ENCODE results near the gene MNAT1.

The MNAT1 gene

GRCh38 chr14:60944204-60944603 lies 209.6 kb downstream of the MNAT1 start:
- Histone ChIP-seq H3K4me3 (ENCODE audit: low read length) (no peak overlapping the region), H2AFZ (ENCODE audit: low read depth, low read length) (no peak overlapping the region), H3K9me3 (ENCODE audit: low read length) (no peaks in the 10 kb centered on the region), H3K27me3 (ENCODE audit: insufficient read depth, low read length) (no peaks in the 10 kb centered on the region), H3K4me1 (ENCODE audit: insufficient read depth, low read length) (peaks cover 26% of the 10 kb centered on the region), H3K36me3 (ENCODE audit: insufficient read depth, low read length) (no peaks in the 10 kb centered on the region)

DNA sequence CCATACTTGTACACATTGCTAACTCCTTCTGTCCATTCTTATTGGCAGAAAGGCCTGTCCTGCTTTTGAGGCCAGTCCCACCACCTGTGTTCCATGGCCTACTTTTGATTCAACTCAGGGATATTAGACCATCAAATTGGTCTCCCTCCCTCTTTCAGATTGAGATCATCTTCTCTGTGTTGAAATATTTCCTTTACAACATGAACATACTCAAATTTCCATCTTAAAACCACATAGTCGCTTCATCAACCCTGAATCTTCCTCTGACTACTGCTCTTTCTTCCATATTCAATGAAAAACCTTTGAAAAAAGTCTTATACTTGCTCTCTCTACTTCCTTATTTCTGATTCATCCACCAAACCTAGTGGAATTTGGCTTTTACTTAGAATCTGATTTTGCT lies 211.4 kb downstream of the MNAT1 start:
- Histone ChIP-seq H3K9me3 (ENCODE audit: low read length) (no peaks in the 10 kb centered on the region), H2AFZ (ENCODE audit: low read depth, low read length) (no peak overlapping the region), H3K27me3 (ENCODE audit: insufficient read depth, low read length) (no peaks in the 10 kb centered on the region), H3K4me3 (ENCODE audit: low read length) (no peak overlapping the region), H3K36me3 (ENCODE audit: insufficient read depth, low read length) (no peaks in the 10 kb centered on the region), H3K4me1 (ENCODE audit: insufficient read depth, low read length) (peaks cover 26% of the 10 kb centered on the region)

- Histone ChIP-seq H3K4me1 (ENCODE audit: insufficient read depth, low read length) (peaks cover 26% of the 10 kb centered on the region), H3K9me3 (ENCODE audit: low read length) (no peaks in the 10 kb centered on the region), H3K36me3 (ENCODE audit: insufficient read depth, low read length) (no peaks in the 10 kb centered on the region), H2AFZ (ENCODE audit: low read depth, low read length) (no peak overlapping the region), H3K27me3 (ENCODE audit: insufficient read depth, low read length) (no peaks in the 10 kb centered on the region), H3K4me3 (ENCODE audit: low read length) (no peak overlapping the region)
Observed at GRCh38 chr14:60946773-60947172, 212.2 kb downstream of the MNAT1 start.

DNA sequence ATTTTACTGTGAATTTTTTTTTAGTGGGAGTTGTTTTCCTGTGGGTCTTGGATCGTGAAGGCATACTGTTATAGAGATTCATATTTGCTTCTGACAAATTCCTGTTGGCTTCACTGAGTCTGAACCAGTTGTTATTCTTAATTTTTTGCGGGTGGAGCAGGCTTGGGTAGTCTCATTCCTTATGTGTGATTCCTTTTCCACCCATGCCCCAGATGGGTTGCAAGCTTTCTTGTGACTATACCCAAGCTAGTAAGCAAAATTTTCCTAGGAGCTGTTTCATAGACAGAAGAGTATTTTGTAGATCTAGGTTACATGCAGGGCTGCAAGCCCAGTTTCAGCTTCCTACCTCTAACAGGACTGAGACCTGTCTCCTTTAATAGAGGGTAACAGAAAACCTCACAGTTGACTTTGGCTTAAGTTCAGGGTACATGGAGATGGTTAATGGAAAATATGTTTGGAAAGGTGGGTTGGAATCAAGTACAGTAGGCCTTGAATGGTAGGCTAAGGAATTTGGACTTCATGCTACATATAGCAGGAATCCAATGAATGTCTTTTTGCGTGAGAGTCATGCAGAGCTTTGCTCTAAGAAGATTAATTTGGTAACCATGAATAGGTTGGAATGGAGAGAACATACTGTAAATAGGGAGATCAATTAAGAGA lies 217.3 kb downstream of the MNAT1 start:
- no peaks in the 10 kb centered on the region for H3K4me1 ChIP-seq (ENCODE audit: insufficient read depth, low read length)
- H3K36me3 ChIP-seq (ENCODE audit: insufficient read depth, low read length): no peaks in the 10 kb centered on the region
- no peaks in the 10 kb centered on the region for H3K9me3 ChIP-seq (ENCODE audit: low read length)
- H3K4me3 ChIP-seq (ENCODE audit: low read length): no peak overlapping the region
- H2AFZ ChIP-seq (ENCODE audit: low read depth, low read length): no peak overlapping the region
- H3K27me3 ChIP-seq (ENCODE audit: insufficient read depth, low read length): no peaks in the 10 kb centered on the region

- no peaks in the 10 kb centered on the region for H3K36me3 ChIP-seq (ENCODE audit: insufficient read depth, low read length)
- no peak overlapping the region for H2AFZ ChIP-seq (ENCODE audit: low read depth, low read length)
- H3K4me1 ChIP-seq (ENCODE audit: insufficient read depth, low read length): no peaks in the 10 kb centered on the region
- peaks cover 9% of the 10 kb centered on the region for H3K9me3 ChIP-seq (ENCODE audit: low read length)
- H3K27me3 ChIP-seq (ENCODE audit: insufficient read depth, low read length): no peaks in the 10 kb centered on the region
- H3K4me3 ChIP-seq (ENCODE audit: low read length): no peak overlapping the region
Observed at GRCh38 chr14:60956202-60956601, 221.6 kb downstream of the MNAT1 start.

DNA sequence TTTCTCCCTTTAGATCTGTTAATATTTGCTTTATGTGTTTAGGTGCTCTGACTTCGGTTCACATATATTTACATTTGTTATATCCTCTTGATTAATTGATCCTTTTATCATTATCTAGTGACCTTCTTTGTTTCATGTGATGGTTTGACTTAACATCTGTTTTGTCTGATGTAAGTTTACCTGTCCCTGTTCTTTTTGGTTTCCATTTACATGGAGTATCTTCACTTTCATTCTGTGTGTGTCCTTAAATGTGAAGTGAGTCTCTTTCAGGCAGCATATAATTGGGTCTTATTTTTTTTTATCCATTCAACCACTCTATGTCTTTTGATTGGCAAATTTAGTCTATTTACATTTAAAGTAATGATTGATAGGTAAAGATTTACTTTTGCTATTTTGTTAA lies 222.1 kb downstream of the MNAT1 start:
- H3K36me3 ChIP-seq (ENCODE audit: insufficient read depth, low read length): no peaks in the 10 kb centered on the region
- H3K4me3 ChIP-seq (ENCODE audit: low read length): no peak overlapping the region
- H3K27me3 ChIP-seq (ENCODE audit: insufficient read depth, low read length): no peaks in the 10 kb centered on the region
- H3K4me1 ChIP-seq (ENCODE audit: insufficient read depth, low read length): no peaks in the 10 kb centered on the region
- H2AFZ ChIP-seq (ENCODE audit: low read depth, low read length): no peak overlapping the region
- peaks cover 9% of the 10 kb centered on the region for H3K9me3 ChIP-seq (ENCODE audit: low read length)

- H3K9me3 ChIP-seq (ENCODE audit: low read length): peaks cover 9% of the 10 kb centered on the region
- H3K27me3 ChIP-seq (ENCODE audit: insufficient read depth, low read length): no peaks in the 10 kb centered on the region
- no peak overlapping the region for H3K4me3 ChIP-seq (ENCODE audit: low read length)
- no peaks in the 10 kb centered on the region for H3K36me3 ChIP-seq (ENCODE audit: insufficient read depth, low read length)
- H3K4me1 ChIP-seq (ENCODE audit: insufficient read depth, low read length): no peaks in the 10 kb centered on the region
- H2AFZ ChIP-seq (ENCODE audit: low read depth, low read length): no peak overlapping the region
Observed at GRCh38 chr14:60958146-60958545, 223.6 kb downstream of the MNAT1 start.

- Histone ChIP-seq H3K9me3 (ENCODE audit: low read length) (peaks cover 5% of the 10 kb centered on the region), H3K36me3 (ENCODE audit: insufficient read depth, low read length) (no peaks in the 10 kb centered on the region), H3K27me3 (ENCODE audit: insufficient read depth, low read length) (no peaks in the 10 kb centered on the region), H3K4me1 (ENCODE audit: insufficient read depth, low read length) (peaks cover 19% of the 10 kb centered on the region), H2AFZ (ENCODE audit: low read depth, low read length) (no peak overlapping the region), H3K4me3 (ENCODE audit: low read length) (no peak overlapping the region)
Observed at GRCh38 chr14:60963761-60964160, 229.2 kb downstream of the MNAT1 start.

- H3K36me3 ChIP-seq (ENCODE audit: insufficient read depth, low read length): no peaks in the 10 kb centered on the region
- H3K4me3 ChIP-seq (ENCODE audit: low read length): no peak overlapping the region
- H2AFZ ChIP-seq (ENCODE audit: low read depth, low read length): no peak overlapping the region
- H3K4me1 ChIP-seq (ENCODE audit: insufficient read depth, low read length): peaks cover 19% of the 10 kb centered on the region
- H3K27me3 ChIP-seq (ENCODE audit: insufficient read depth, low read length): no peaks in the 10 kb centered on the region
- H3K9me3 ChIP-seq (ENCODE audit: low read length): peaks cover 1% of the 10 kb centered on the region
Observed at GRCh38 chr14:60964904-60965303, 230.3 kb downstream of the MNAT1 start.

- no peak overlapping the region for H3K4me3 ChIP-seq (ENCODE audit: low read length)
- no peaks in the 10 kb centered on the region for H3K36me3 ChIP-seq (ENCODE audit: insufficient read depth, low read length)
- H3K27me3 ChIP-seq (ENCODE audit: insufficient read depth, low read length): no peaks in the 10 kb centered on the region
- peaks cover 19% of the 10 kb centered on the region for H3K4me1 ChIP-seq (ENCODE audit: insufficient read depth, low read length)
- H2AFZ ChIP-seq (ENCODE audit: low read depth, low read length): no peak overlapping the region
- H3K9me3 ChIP-seq (ENCODE audit: low read length): no peaks in the 10 kb centered on the region
Observed at GRCh38 chr14:60965402-60965801, 230.8 kb downstream of the MNAT1 start.

GRCh38 chr14:60968099-60968498 lies 233.5 kb downstream of the MNAT1 start:
- Histone ChIP-seq H3K36me3 (ENCODE audit: insufficient read depth, low read length) (peaks cover 3% of the 10 kb centered on the region), H3K27me3 (ENCODE audit: insufficient read depth, low read length) (no peaks in the 10 kb centered on the region), H3K4me1 (ENCODE audit: insufficient read depth, low read length) (peaks cover 19% of the 10 kb centered on the region), H3K4me3 (ENCODE audit: low read length) (no peak overlapping the region), H3K9me3 (ENCODE audit: low read length) (no peaks in the 10 kb centered on the region), H2AFZ (ENCODE audit: low read depth, low read length) (no peak overlapping the region)

GRCh38 chr14:60968671-60969070 lies 234.1 kb downstream of the MNAT1 start:
- Histone ChIP-seq H2AFZ (ENCODE audit: low read depth, low read length) (no peak overlapping the region), H3K4me3 (ENCODE audit: low read length) (no peak overlapping the region), H3K4me1 (ENCODE audit: insufficient read depth, low read length) (peaks cover 15% of the 10 kb centered on the region), H3K9me3 (ENCODE audit: low read length) (no peaks in the 10 kb centered on the region), H3K36me3 (ENCODE audit: insufficient read depth, low read length) (peaks cover 5% of the 10 kb centered on the region), H3K27me3 (ENCODE audit: insufficient read depth, low read length) (no peaks in the 10 kb centered on the region)

GRCh38 chr14:60970146-60970545 lies 235.6 kb downstream of the MNAT1 start:
- H3K9me3 ChIP-seq (ENCODE audit: low read length): no peaks in the 10 kb centered on the region
- H3K4me1 ChIP-seq (ENCODE audit: insufficient read depth, low read length): peaks cover 2% of the 10 kb centered on the region
- H2AFZ ChIP-seq (ENCODE audit: low read depth, low read length): no peak overlapping the region
- peaks cover 8% of the 10 kb centered on the region for H3K36me3 ChIP-seq (ENCODE audit: insufficient read depth, low read length)
- H3K27me3 ChIP-seq (ENCODE audit: insufficient read depth, low read length): no peaks in the 10 kb centered on the region
- H3K4me3 ChIP-seq (ENCODE audit: low read length): no peak overlapping the region

DNA sequence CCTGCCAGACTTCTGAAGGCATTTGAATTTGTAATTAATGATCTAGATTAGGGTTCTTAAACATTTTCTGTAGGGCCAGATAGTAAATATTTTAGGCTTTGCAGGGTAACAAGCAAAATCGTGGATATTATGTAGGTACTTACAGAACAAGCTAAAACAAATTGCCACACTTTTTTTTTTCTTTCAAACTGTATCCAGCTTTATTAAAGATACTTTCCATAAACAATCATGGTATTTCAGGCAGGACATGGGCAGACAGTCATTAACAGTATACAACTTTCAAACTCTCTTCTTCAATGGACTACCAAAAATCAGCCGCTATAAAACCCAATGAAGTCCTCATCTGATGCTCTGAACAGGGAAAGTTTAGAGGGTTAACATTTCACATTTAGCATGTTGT lies 236.7 kb downstream of the MNAT1 start:
- Histone ChIP-seq H3K4me1 (ENCODE audit: insufficient read depth, low read length) (no peaks in the 10 kb centered on the region), H2AFZ (ENCODE audit: low read depth, low read length) (no peak overlapping the region), H3K27me3 (ENCODE audit: insufficient read depth, low read length) (no peaks in the 10 kb centered on the region), H3K36me3 (ENCODE audit: insufficient read depth, low read length) (peaks cover 19% of the 10 kb centered on the region), H3K9me3 (ENCODE audit: low read length) (no peaks in the 10 kb centered on the region), H3K4me3 (ENCODE audit: low read length) (no peak overlapping the region)
